ENCODE data around the gene ITGBL1. TPM values are rescaled to one million over a fixed set of nuclear protein-coding genes. Genes with fewer than 3 reads are reported as not detected.

Gene ITGBL1
- 0.81 TPM for total RNA-seq

- DNase-seq (ENCODE audit: low spot score) (no peak), ATAC-seq (peak; percentile 48)
Measured at GRCh38 chr13:101452519-101453485, at the start of gene ITGBL1. Gene ITGBL1, plus strand, starts transcription at chr13:101452675. Its CDS starts 159 bp downstream, at chr13:101452834.

GRCh38 chr13:101406791-101407190 lies 45.7 kb upstream of the ITGBL1 start:
- ATAC-seq: no peak

GRCh38 chr13:101408154-101408553 lies 44.3 kb upstream of the ITGBL1 start:
- DNase-seq (ENCODE audit: low spot score) (no peak), ATAC-seq (no peak)

More at GRCh38 chr13:101406791-101407190, 45.7 kb upstream of the ITGBL1 start:
- DNase-seq (ENCODE audit: low spot score): no peak

- ATAC-seq: no peak
- no peak for DNase-seq (ENCODE audit: low spot score)
Measured at GRCh38 chr13:101408992-101409656, 43.4 kb upstream of the ITGBL1 start.

GRCh38 chr13:101412076-101412475 lies 40.4 kb upstream of the ITGBL1 start:
- ATAC-seq (no peak), DNase-seq (ENCODE audit: low spot score) (no peak)

- DNase-seq (ENCODE audit: low spot score): no peak
- peak; percentile 20 for ATAC-seq
Measured at GRCh38 chr13:101415358-101416174, 36.9 kb upstream of the ITGBL1 start.

- ATAC-seq: peak; percentile 87
- DNase-seq (ENCODE audit: low spot score): no peak
Measured at GRCh38 chr13:101416181-101417042, 36.1 kb upstream of the ITGBL1 start, which contains the start of gene NALCN. Gene NALCN, minus strand, starts transcription at chr13:101416508. Its CDS starts 17,382 bp downstream, at chr13:101399126.

GRCh38 chr13:101417043-101417406 lies 35.5 kb upstream of the ITGBL1 start:
- ATAC-seq: peak; percentile 60

GRCh38 chr13:101417501-101417900 lies 35.0 kb upstream of the ITGBL1 start:
- ATAC-seq (no peak), DNase-seq (ENCODE audit: low spot score) (no peak)

More at GRCh38 chr13:101417043-101417406, 35.5 kb upstream of the ITGBL1 start:
- DNase-seq (ENCODE audit: low spot score): no peak

GRCh38 chr13:101423872-101424271 lies 28.6 kb upstream of the ITGBL1 start:
- DNase-seq (ENCODE audit: low spot score) (no peak), ATAC-seq (no peak)

- ATAC-seq: no peak
Measured at GRCh38 chr13:101424381-101425155, 27.9 kb upstream of the ITGBL1 start.

GRCh38 chr13:101425156-101425471 lies 27.4 kb upstream of the ITGBL1 start:
- ATAC-seq: no peak
- no peak for DNase-seq (ENCODE audit: low spot score)

More at GRCh38 chr13:101424381-101425155, 27.9 kb upstream of the ITGBL1 start:
- DNase-seq (ENCODE audit: low spot score): no peak

- DNase-seq (ENCODE audit: low spot score) (no peak), ATAC-seq (no peak)
Measured at GRCh38 chr13:101425623-101426022, 26.9 kb upstream of the ITGBL1 start.

GRCh38 chr13:101429733-101430132 lies 22.7 kb upstream of the ITGBL1 start:
- ATAC-seq: no peak
- DNase-seq (ENCODE audit: low spot score): no peak

- DNase-seq (ENCODE audit: low spot score) (no peak), ATAC-seq (no peak)
Measured at GRCh38 chr13:101433895-101434294, 18.6 kb upstream of the ITGBL1 start.

GRCh38 chr13:101434486-101434885 lies 18.0 kb upstream of the ITGBL1 start:
- DNase-seq (ENCODE audit: low spot score): no peak
- no peak for ATAC-seq

- DNase-seq (ENCODE audit: low spot score): no peak
- ATAC-seq: no peak
Measured at GRCh38 chr13:101447852-101448251, 4.6 kb upstream of the ITGBL1 start.

GRCh38 chr13:101449790-101450748 lies 2.4 kb upstream of the ITGBL1 start:
- ATAC-seq (no peak), DNase-seq (ENCODE audit: low spot score) (no peak)

Data from left lobe of liver (tissue), 2 donors.